ENCODE results near the gene KLHL21.

- TF ChIP-seq CTCF (IDR thresholded peaks at IDR 0.05; ENCODE audit: low read depth, low read length, missing input control) (no peak), HNF4G (IDR thresholded peaks at IDR 0.05) (no peak), TAF1 (conservative IDR thresholded peaks at IDR 0.05) (no peak), MAX (IDR thresholded peaks at IDR 0.05) (no peak), YY1 (IDR thresholded peaks at IDR 0.05) (peak; percentile 98), GABPA (IDR thresholded peaks at IDR 0.05 in 1 of 2, conservative IDR thresholded peaks at IDR 0.05 in 1 of 2) (no peak), ZBTB33 (IDR thresholded peaks at IDR 0.05) (no peak)
- TF ChIP-seq, protein P1, sequence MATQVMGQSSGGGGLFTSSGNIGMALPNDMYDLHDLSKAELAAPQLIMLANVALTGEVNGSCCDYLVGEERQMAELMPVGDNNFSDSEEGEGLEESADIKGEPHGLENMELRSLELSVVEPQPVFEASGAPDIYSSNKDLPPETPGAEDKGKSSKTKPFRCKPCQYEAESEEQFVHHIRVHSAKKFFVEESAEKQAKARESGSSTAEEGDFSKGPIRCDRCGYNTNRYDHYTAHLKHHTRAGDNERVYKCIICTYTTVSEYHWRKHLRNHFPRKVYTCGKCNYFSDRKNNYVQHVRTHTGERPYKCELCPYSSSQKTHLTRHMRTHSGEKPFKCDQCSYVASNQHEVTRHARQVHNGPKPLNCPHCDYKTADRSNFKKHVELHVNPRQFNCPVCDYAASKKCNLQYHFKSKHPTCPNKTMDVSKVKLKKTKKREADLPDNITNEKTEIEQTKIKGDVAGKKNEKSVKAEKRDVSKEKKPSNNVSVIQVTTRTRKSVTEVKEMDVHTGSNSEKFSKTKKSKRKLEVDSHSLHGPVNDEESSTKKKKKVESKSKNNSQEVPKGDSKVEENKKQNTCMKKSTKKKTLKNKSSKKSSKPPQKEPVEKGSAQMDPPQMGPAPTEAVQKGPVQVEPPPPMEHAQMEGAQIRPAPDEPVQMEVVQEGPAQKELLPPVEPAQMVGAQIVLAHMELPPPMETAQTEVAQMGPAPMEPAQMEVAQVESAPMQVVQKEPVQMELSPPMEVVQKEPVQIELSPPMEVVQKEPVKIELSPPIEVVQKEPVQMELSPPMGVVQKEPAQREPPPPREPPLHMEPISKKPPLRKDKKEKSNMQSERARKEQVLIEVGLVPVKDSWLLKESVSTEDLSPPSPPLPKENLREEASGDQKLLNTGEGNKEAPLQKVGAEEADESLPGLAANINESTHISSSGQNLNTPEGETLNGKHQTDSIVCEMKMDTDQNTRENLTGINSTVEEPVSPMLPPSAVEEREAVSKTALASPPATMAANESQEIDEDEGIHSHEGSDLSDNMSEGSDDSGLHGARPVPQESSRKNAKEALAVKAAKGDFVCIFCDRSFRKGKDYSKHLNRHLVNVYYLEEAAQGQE (IDR thresholded peaks at IDR 0.05) = no peak
- TF ChIP-seq, protein P2, sequence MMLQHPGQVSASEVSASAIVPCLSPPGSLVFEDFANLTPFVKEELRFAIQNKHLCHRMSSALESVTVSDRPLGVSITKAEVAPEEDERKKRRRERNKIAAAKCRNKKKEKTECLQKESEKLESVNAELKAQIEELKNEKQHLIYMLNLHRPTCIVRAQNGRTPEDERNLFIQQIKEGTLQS (IDR thresholded peaks at IDR 0.05) = no peak
These were observed 22.3 kb upstream of the KLHL21 start, which contains the start of gene THAP3 for GRCh38 chr1:6624710-6625583.
